Liver (tissue), 9 donors: ENCODE measurements around the gene GPATCH3. TPM values are rescaled to one million over a fixed set of nuclear protein-coding genes. Genes with fewer than 3 reads are reported as not detected.
A peak's percentile ranks its signal among the peaks of the same experiment; 100 is the strongest.
"Not testable (repeated sequence)": the region's sequence is repeated elsewhere in the genome, so short reads cannot be mapped to it uniquely, and the experiment has no call there.

Experiments used
- DNase-seq: peaks from one replicate; pipeline ENCODE4 v3.0.0-alpha.2; 2017; ENCODE audit warnings: low spot score
- H3K27ac ChIP-seq, 2 donors: one replicate each; pipeline ENCODE4 v1.7.0; 2013; ENCODE audit warnings: inconsistent platforms in 2 of 2, low read length in 2 of 2, control low read depth in 1 of 2, low read depth in 1 of 2, mild to moderate bottlenecking in 1 of 2
- H3K27me3 ChIP-seq, 4 donors: one replicate each; pipeline versions ENCODE4 v1.6.1 to v1.7.0; 2013; ENCODE audit warnings: low read length in 3 of 4, inconsistent platforms in 1 of 4, mild to moderate bottlenecking in 1 of 4, moderate library complexity in 1 of 4; ENCODE audit not compliant: control insufficient read depth in 4 of 4, insufficient read depth in 4 of 4
- H3K36me3 ChIP-seq, 4 donors: one replicate each; pipeline versions ENCODE4 v1.6.1 to v1.7.0; 2013; ENCODE audit warnings: low read length in 3 of 4, mild to moderate bottlenecking in 3 of 4, low read depth in 1 of 4, moderate library complexity in 1 of 4; ENCODE audit not compliant: control insufficient read depth in 4 of 4, insufficient read depth in 3 of 4
- H3K4me1 ChIP-seq, 4 donors: one replicate each; pipeline versions ENCODE4 v1.6.1 to v1.7.0; 2013; ENCODE audit warnings: low read length in 3 of 4, mild to moderate bottlenecking in 3 of 4, moderate library complexity in 1 of 4; ENCODE audit not compliant: control insufficient read depth in 4 of 4, insufficient read depth in 4 of 4
- H3K4me3 ChIP-seq, 3 donors: one replicate each; pipeline versions ENCODE4 v1.6.1 to v1.7.0; 2013; ENCODE audit warnings: low read length in 3 of 3, control low read depth in 1 of 3, low read depth in 1 of 3, mild to moderate bottlenecking in 1 of 3
- H3K9ac ChIP-seq, 2 donors: one replicate each; pipeline ENCODE4 v1.7.0; 2013; ENCODE audit warnings: low read length in 2 of 2, mild to moderate bottlenecking in 2 of 2, moderate library complexity in 2 of 2, control low read depth in 1 of 2, low read depth in 1 of 2
- H3K9me3 ChIP-seq, 4 donors: one replicate each; pipeline versions ENCODE4 v1.6.1 to v1.7.0; 2013; ENCODE audit warnings: low read length in 3 of 4; ENCODE audit not compliant: control insufficient read depth in 4 of 4
- ATF3 ChIP-seq: IDR thresholded peaks from 2 replicates; pipeline ENCODE4 v1.6.1; 2016; ENCODE audit warnings: antibody characterized with exemption
- CTCF ChIP-seq: fragments of 150-350 bp; IDR thresholded peaks from 2 replicates; pipeline ENCODE4 v1.5.1; 2017; ENCODE audit warnings: improper control_type of control experiment, low read depth, low read length; ENCODE audit not compliant: missing input control
- EGR1 ChIP-seq, 2 donors: IDR thresholded peaks; 2 replicates each; pipeline ENCODE4 v1.6.1; 2016 to 2018; ENCODE audit warnings: antibody characterized with exemption in 2 of 2, low read depth in 2 of 2
- FOXA1 ChIP-seq: IDR thresholded peaks from 2 replicates; pipeline ENCODE4 v1.6.1; 2016; ENCODE audit warnings: antibody characterized with exemption
- FOXA2 ChIP-seq: IDR thresholded peaks from 2 replicates; pipeline ENCODE4 v1.6.1; 2016; ENCODE audit warnings: antibody characterized with exemption
- GABPA ChIP-seq, 2 donors: IDR thresholded peaks in 1 of 2; conservative IDR thresholded peaks in 1 of 2; 2 replicates each; pipeline ENCODE4 v1.6.1; 2016; ENCODE audit warnings: antibody characterized with exemption in 2 of 2, mild to moderate bottlenecking in 1 of 2, moderate library complexity in 1 of 2
- HNF4A ChIP-seq, 2 donors: conservative IDR thresholded peaks; 2 replicates each; pipeline ENCODE4 v1.6.1; 2016; ENCODE audit warnings: antibody characterized with exemption in 2 of 2, mild to moderate bottlenecking in 2 of 2
- HNF4G ChIP-seq: IDR thresholded peaks from 2 replicates; pipeline ENCODE4 v1.6.1; 2016; ENCODE audit warnings: antibody characterized with exemption
- JUND ChIP-seq, 2 donors: IDR thresholded peaks; 2 replicates each; pipeline ENCODE4 v1.6.1; 2016; ENCODE audit warnings: antibody characterized with exemption in 2 of 2
- MAX ChIP-seq: IDR thresholded peaks from 2 replicates; pipeline ENCODE4 v1.6.1; 2016; ENCODE audit warnings: antibody characterized with exemption
- NR2F2 ChIP-seq: IDR thresholded peaks from 2 replicates; pipeline ENCODE4 v1.6.1; 2016; ENCODE audit warnings: antibody characterized with exemption
- RAD21 ChIP-seq, 2 donors: IDR thresholded peaks; 2 replicates each; pipeline ENCODE4 v1.6.1; 2016; ENCODE audit warnings: antibody characterized with exemption in 2 of 2, mild to moderate bottlenecking in 2 of 2
- REST ChIP-seq: IDR thresholded peaks from 2 replicates; pipeline ENCODE4 v1.6.1; 2016; ENCODE audit warnings: antibody characterized with exemption, mild to moderate bottlenecking
- SP1 ChIP-seq: IDR thresholded peaks from 2 replicates; pipeline ENCODE4 v1.6.1; 2018; ENCODE audit warnings: antibody characterized with exemption, mild to moderate bottlenecking
- TAF1 ChIP-seq: conservative IDR thresholded peaks from 2 replicates; pipeline ENCODE4 v1.6.1; 2016; ENCODE audit warnings: antibody characterized with exemption, mild to moderate bottlenecking
- YY1 ChIP-seq: IDR thresholded peaks from 2 replicates; pipeline ENCODE4 v1.6.1; 2016; ENCODE audit warnings: antibody characterized with exemption, mild to moderate bottlenecking
- WGBS: extraction: QIAGEN DNeasy Blood & Tissue Kit; methylation state at CpG from one replicate; pipeline ENCODE4 v1.1.7; 2013; 5-methylcytosine and 5-hydroxymethylcytosine counted together
- polyA plus RNA-seq, 2 donors: library from polyadenylated mRNA; stranded (reverse) in 1 of 2; unstranded in 1 of 2; fragments of 200-250 nt in 1 of 2; fragments of >200 nt in 1 of 2; fragmentation: Nextera tagmentation in 1 of 2; extraction: Ambion mirVana in 1 of 2; gene quantifications; one replicate each; pipeline versions ENCODE4 v1.2.1 to v1.2.3, GENCODE V29; 2013 to 2015
- total RNA-seq, 2 donors: library from RNA; depleted of rRNA; stranded (reverse); fragments of >200 nt; gene quantifications; one replicate each; pipeline ENCODE4 v1.2.3, GENCODE V29; 2014
- donor health status: healthy.
- donor health status: healthy.
- donor health status: healthy.
- donor health status: healthy.
- donor health status: healthy.

GPATCH3 gene
- total and polyA plus RNA-seq, 4 donors = 5.8 to 6.3 (median 6.2) TPM

GRCh38 chr1:26873097-26873496, 27.2 kb downstream of the GPATCH3 start:
- not testable (repeated sequence) for H3K36me3 ChIP-seq, H3K4me1 ChIP-seq, H3K9ac ChIP-seq, DNase-seq, H3K27ac ChIP-seq, H3K4me3 ChIP-seq, H3K9me3 ChIP-seq, H3K27me3 ChIP-seq
- 79% methylated on average over 2 of the region's 2 CpGs for WGBS

GRCh38 chr1:26864610-26865480, 35.4 kb downstream of the GPATCH3 start:
- Histone ChIP-seq H3K27ac (peak overlapping the region; percentile 89 to 94), H3K9me3 (no peaks in the 10 kb centered on the region), H3K4me1 (peaks cover 0 to 12% (median 6%) of the 10 kb centered on the region in 4 donors), H3K4me3 (peak overlapping the region; percentile 50 to 74 (median 67)), H3K27me3 (no peaks in the 10 kb centered on the region), H3K9ac (peak overlapping the region; percentile 32 to 81), H3K36me3 (no peaks in the 10 kb centered on the region)
- under 1% methylated on average over 75 of the region's 75 CpGs for WGBS
- DNase-seq = peak; percentile 95
- TF ChIP-seq REST = peak; percentile 85
- peak; percentile 66 to 78 for TF ChIP-seq JUND (IDR thresholded peaks at IDR 0.05)
- peak; percentile 59 for TF ChIP-seq TAF1
- TF ChIP-seq HNF4A (conservative IDR thresholded peaks at IDR 0.05) = no peak
- TF ChIP-seq HNF4G = no peak
- peak; percentile 35 to 51 for TF ChIP-seq EGR1 (IDR thresholded peaks at IDR 0.05; ENCODE audit: low read depth in 2 of 2)
- peak; percentile 35 for TF ChIP-seq ATF3
- peak in 1 of 2 donors; percentile 77 for TF ChIP-seq GABPA (IDR thresholded peaks at IDR 0.05 in 1 of 2, conservative IDR thresholded peaks at IDR 0.05 in 1 of 2)
- TF ChIP-seq SP1 = peak; percentile 88

GRCh38 chr1:26863685-26864077, 36.6 kb downstream of the GPATCH3 start:
- Histone ChIP-seq H3K9me3 (no peaks in the 10 kb centered on the region), H3K4me1 (peaks cover 0 to 12% (median 6%) of the 10 kb centered on the region in 4 donors), H3K27ac (no peak overlapping the region), H3K36me3 (no peaks in the 10 kb centered on the region), H3K4me3 (peak overlapping the region in 1 of 3 donors; percentile 45), H3K27me3 (no peaks in the 10 kb centered on the region), H3K9ac (no peak overlapping the region)
- 78% methylated on average over 20 of the region's 20 CpGs for WGBS
- DNase-seq = no peak
- TF ChIP-seq FOXA2 = no peak
- TF ChIP-seq TAF1 = no peak
- TF ChIP-seq NR2F2 = no peak
- no peak for TF ChIP-seq SP1
- no peak for TF ChIP-seq HNF4G
- no peak for TF ChIP-seq FOXA1
- no peak for TF ChIP-seq ATF3
- no peak for TF ChIP-seq REST
- no peak for TF ChIP-seq EGR1 (IDR thresholded peaks at IDR 0.05; ENCODE audit: low read depth in 2 of 2)
- no peak for TF ChIP-seq CTCF
- no peak for TF ChIP-seq MAX
- TF ChIP-seq JUND (IDR thresholded peaks at IDR 0.05) = no peak
- TF ChIP-seq RAD21 (IDR thresholded peaks at IDR 0.05) = no peak
- no peak for TF ChIP-seq YY1
- no peak for TF ChIP-seq GABPA (IDR thresholded peaks at IDR 0.05 in 1 of 2, conservative IDR thresholded peaks at IDR 0.05 in 1 of 2)
